D721Med (cell line): ENCODE measurements around the gene ARFIP2.

Experiments used
- DNase-seq: peaks from one replicate; pipeline ENCODE4 v3.0.0; 2011; ENCODE audit warnings: low spot score; ENCODE audit not compliant: insufficient read length
- FAIRE-seq: peaks from 2 replicates; lab custom pipeline; 2011; peaks lifted over from hg19 to GRCh38; lab: Jason Lieb, UNC
- CTCF ChIP-seq: IDR thresholded peaks from 2 replicates; pipeline ENCODE4 v1.5.1; 2012; ENCODE audit warnings: mild to moderate bottlenecking, control low read depth; ENCODE audit not compliant: insufficient read depth; ENCODE audit errors: missing control alignments

Gene ARFIP2

GRCh38 chr11:6457581-6458320, 23.4 kb downstream of the ARFIP2 start:
- no peak for DNase-seq
- FAIRE-seq = no peak
- TF ChIP-seq CTCF = no peak

GRCh38 chr11:6456361-6457073, 24.6 kb downstream of the ARFIP2 start:
- TF ChIP-seq CTCF = no peak
- no peak for FAIRE-seq
- no peak for DNase-seq

GRCh38 chr11:6455070-6455469, 26.1 kb downstream of the ARFIP2 start:
- DNase-seq = no peak
- no peak for FAIRE-seq
- no peak for TF ChIP-seq CTCF

- DNase-seq = no peak
- no peak for FAIRE-seq
- TF ChIP-seq CTCF = no peak
Observed at GRCh38 chr11:6453152-6453551, 28.0 kb downstream of the ARFIP2 start.

GRCh38 chr11:6452219-6452618, 28.9 kb downstream of the ARFIP2 start:
- FAIRE-seq = no peak
- DNase-seq = no peak
- no peak for TF ChIP-seq CTCF

- no peak for TF ChIP-seq CTCF
- DNase-seq (no peak), FAIRE-seq (no peak)
Observed at GRCh38 chr11:6448574-6448973, 32.6 kb downstream of the ARFIP2 start.
